Measurements from ENCODE around the gene EXTL1. TPM values are rescaled to one million over a fixed set of nuclear protein-coding genes. Genes with fewer than 3 reads are reported as not detected.
A peak's percentile ranks its signal among the peaks of the same experiment; 100 is the strongest.

The EXTL1 gene
- total and polyA plus RNA-seq, 4 donors: 2.3 to 14.8 (median 7.9) TPM

- no peak for DNase-seq (ENCODE audit: low read depth in 4 of 6, low spot score in 6 of 6)
- peak overlapping the region; percentile 91 for H3K27ac ChIP-seq (ENCODE audit: low read depth, low read length)
- peaks cover 2% of the 10 kb centered on the region for H3K36me3 ChIP-seq (ENCODE audit: control insufficient read depth, insufficient read depth, low read length)
- peaks cover 70% of the 10 kb centered on the region for H3K4me1 ChIP-seq (ENCODE audit: control insufficient read depth, insufficient read depth, low read length)
- H3K9me3 ChIP-seq (ENCODE audit: control insufficient read depth, insufficient read depth, low read length): no peaks in the 10 kb centered on the region
- peak overlapping the region; percentile 59 for H3K4me3 ChIP-seq (ENCODE audit: low read depth, low read length)
- H3K27me3 ChIP-seq (ENCODE audit: control insufficient read depth, insufficient read depth, low read length): no peaks in the 10 kb centered on the region
- 83% methylated on average over 2 of the region's 6 CpGs for WGBS (ENCODE audit: insufficient coverage)
Observed at GRCh38 chr1:26020941-26021646, 481 bp upstream of the EXTL1 start.

GRCh38 chr1:26022404-26022779 is 817 bp downstream of the EXTL1 start:
- Histone ChIP-seq H3K27me3 (ENCODE audit: control insufficient read depth, insufficient read depth, low read length) (no peaks in the 10 kb centered on the region), H3K4me1 (ENCODE audit: control insufficient read depth, insufficient read depth, low read length) (peaks cover 62% of the 10 kb centered on the region), H3K9me3 (ENCODE audit: control insufficient read depth, insufficient read depth, low read length) (no peaks in the 10 kb centered on the region), H3K27ac (ENCODE audit: low read depth, low read length) (peak overlapping the region; percentile 91), H3K36me3 (ENCODE audit: control insufficient read depth, insufficient read depth, low read length) (peaks cover 6% of the 10 kb centered on the region), H3K4me3 (ENCODE audit: low read depth, low read length) (peak overlapping the region; percentile 59)
- no peak for DNase-seq (ENCODE audit: low read depth in 4 of 6, low spot score in 6 of 6)
- WGBS (ENCODE audit: insufficient coverage): 54% methylated on average over 8 of the region's 8 CpGs

GRCh38 chr1:26023009-26023408 is 1.4 kb downstream of the EXTL1 start:
- peak overlapping the region; percentile 59 for H3K4me3 ChIP-seq (ENCODE audit: low read depth, low read length)
- H3K27me3 ChIP-seq (ENCODE audit: control insufficient read depth, insufficient read depth, low read length): no peaks in the 10 kb centered on the region
- DNase-seq (ENCODE audit: low read depth in 4 of 6, low spot score in 6 of 6): no peak
- H3K9me3 ChIP-seq (ENCODE audit: control insufficient read depth, insufficient read depth, low read length): no peaks in the 10 kb centered on the region
- peaks cover 65% of the 10 kb centered on the region for H3K4me1 ChIP-seq (ENCODE audit: control insufficient read depth, insufficient read depth, low read length)
- 75% methylated on average over 11 of the region's 13 CpGs for WGBS (ENCODE audit: insufficient coverage)
- H3K27ac ChIP-seq (ENCODE audit: low read depth, low read length): peak overlapping the region; percentile 91
- peaks cover 6% of the 10 kb centered on the region for H3K36me3 ChIP-seq (ENCODE audit: control insufficient read depth, insufficient read depth, low read length)

GRCh38 chr1:26023826-26024225 is 2.3 kb downstream of the EXTL1 start:
- H3K4me3 ChIP-seq (ENCODE audit: low read depth, low read length): peak overlapping the region; percentile 0
- no peaks in the 10 kb centered on the region for H3K9me3 ChIP-seq (ENCODE audit: control insufficient read depth, insufficient read depth, low read length)
- no peak for DNase-seq (ENCODE audit: low read depth in 4 of 6, low spot score in 6 of 6)
- H3K4me1 ChIP-seq (ENCODE audit: control insufficient read depth, insufficient read depth, low read length): peaks cover 73% of the 10 kb centered on the region
- WGBS (ENCODE audit: insufficient coverage): 94% methylated on average over 2 of the region's 5 CpGs
- no peak overlapping the region for H3K27ac ChIP-seq (ENCODE audit: low read depth, low read length)
- H3K27me3 ChIP-seq (ENCODE audit: control insufficient read depth, insufficient read depth, low read length): no peaks in the 10 kb centered on the region
- peaks cover 6% of the 10 kb centered on the region for H3K36me3 ChIP-seq (ENCODE audit: control insufficient read depth, insufficient read depth, low read length)

GRCh38 chr1:26025060-26025459 is 3.5 kb downstream of the EXTL1 start:
- DNase-seq (ENCODE audit: low read depth in 4 of 6, low spot score in 6 of 6): no peak
- Histone ChIP-seq H3K9me3 (ENCODE audit: control insufficient read depth, insufficient read depth, low read length) (no peaks in the 10 kb centered on the region), H3K27me3 (ENCODE audit: control insufficient read depth, insufficient read depth, low read length) (no peaks in the 10 kb centered on the region), H3K36me3 (ENCODE audit: control insufficient read depth, insufficient read depth, low read length) (peaks cover 9% of the 10 kb centered on the region), H3K27ac (ENCODE audit: low read depth, low read length) (peak overlapping the region; percentile 71), H3K4me3 (ENCODE audit: low read depth, low read length) (peak overlapping the region; percentile 21), H3K4me1 (ENCODE audit: control insufficient read depth, insufficient read depth, low read length) (peaks cover 81% of the 10 kb centered on the region)
- WGBS (ENCODE audit: insufficient coverage): 70% methylated on average over 1 of the region's 5 CpGs

GRCh38 chr1:26025517-26025916 is 3.9 kb downstream of the EXTL1 start:
- no peak overlapping the region for H3K4me3 ChIP-seq (ENCODE audit: low read depth, low read length)
- 41% methylated on average over 4 of the region's 5 CpGs for WGBS (ENCODE audit: insufficient coverage)

GRCh38 chr1:26027716-26028489 is 6.3 kb downstream of the EXTL1 start:
- peak overlapping the region; percentile 40 for H3K27ac ChIP-seq (ENCODE audit: low read depth, low read length)
- H3K4me1 ChIP-seq (ENCODE audit: control insufficient read depth, insufficient read depth, low read length): peaks cover 54% of the 10 kb centered on the region
- H3K9me3 ChIP-seq (ENCODE audit: control insufficient read depth, insufficient read depth, low read length): no peaks in the 10 kb centered on the region
- no peak for DNase-seq (ENCODE audit: low read depth in 4 of 6, low spot score in 6 of 6)
- H3K4me3 ChIP-seq (ENCODE audit: low read depth, low read length): no peak overlapping the region
- H3K36me3 ChIP-seq (ENCODE audit: control insufficient read depth, insufficient read depth, low read length): peaks cover 18% of the 10 kb centered on the region
- 31% methylated on average over 2 of the region's 3 CpGs for WGBS (ENCODE audit: insufficient coverage)
- H3K27me3 ChIP-seq (ENCODE audit: control insufficient read depth, insufficient read depth, low read length): no peaks in the 10 kb centered on the region

More at GRCh38 chr1:26025517-26025916, 3.9 kb downstream of the EXTL1 start:
- Histone ChIP-seq H3K27ac (ENCODE audit: low read depth, low read length) (peak overlapping the region; percentile 71), H3K4me1 (ENCODE audit: control insufficient read depth, insufficient read depth, low read length) (peaks cover 78% of the 10 kb centered on the region), H3K9me3 (ENCODE audit: control insufficient read depth, insufficient read depth, low read length) (no peaks in the 10 kb centered on the region), H3K36me3 (ENCODE audit: control insufficient read depth, insufficient read depth, low read length) (peaks cover 12% of the 10 kb centered on the region), H3K27me3 (ENCODE audit: control insufficient read depth, insufficient read depth, low read length) (no peaks in the 10 kb centered on the region)
- no peak for DNase-seq (ENCODE audit: low read depth in 4 of 6, low spot score in 6 of 6)

- peak in 2 of 6 donors; percentile 37 to 66 for DNase-seq (ENCODE audit: low read depth in 4 of 6, low spot score in 6 of 6)
- H3K27ac ChIP-seq (ENCODE audit: low read depth, low read length): peak overlapping the region; percentile 40
- no peak overlapping the region for H3K4me3 ChIP-seq (ENCODE audit: low read depth, low read length)
Observed at GRCh38 chr1:26028490-26028980, 7.0 kb downstream of the EXTL1 start.

GRCh38 chr1:26029054-26029863 is 7.7 kb downstream of the EXTL1 start:
- Histone ChIP-seq H3K27me3 (ENCODE audit: control insufficient read depth, insufficient read depth, low read length) (no peaks in the 10 kb centered on the region), H3K4me1 (ENCODE audit: control insufficient read depth, insufficient read depth, low read length) (peaks cover 44% of the 10 kb centered on the region), H3K4me3 (ENCODE audit: low read depth, low read length) (no peak overlapping the region), H3K36me3 (ENCODE audit: control insufficient read depth, insufficient read depth, low read length) (peaks cover 18% of the 10 kb centered on the region), H3K9me3 (ENCODE audit: control insufficient read depth, insufficient read depth, low read length) (no peaks in the 10 kb centered on the region), H3K27ac (ENCODE audit: low read depth, low read length) (no peak overlapping the region)
- WGBS (ENCODE audit: insufficient coverage): 70% methylated on average over 13 of the region's 15 CpGs
- DNase-seq (ENCODE audit: low read depth in 4 of 6, low spot score in 6 of 6): no peak

More at GRCh38 chr1:26028490-26028980, 7.0 kb downstream of the EXTL1 start:
- peaks cover 48% of the 10 kb centered on the region for H3K4me1 ChIP-seq (ENCODE audit: control insufficient read depth, insufficient read depth, low read length)
- H3K9me3 ChIP-seq (ENCODE audit: control insufficient read depth, insufficient read depth, low read length): no peaks in the 10 kb centered on the region
- no peaks in the 10 kb centered on the region for H3K27me3 ChIP-seq (ENCODE audit: control insufficient read depth, insufficient read depth, low read length)
- 61% methylated on average over 8 of the region's 8 CpGs for WGBS (ENCODE audit: insufficient coverage)
- H3K36me3 ChIP-seq (ENCODE audit: control insufficient read depth, insufficient read depth, low read length): peaks cover 18% of the 10 kb centered on the region

Data from spinal cord (tissue), 10 donors.